NCI-H128 (cell line): ENCODE results near the gene CCNB1IP1.
"Not testable (repeated sequence)": the region's sequence is repeated elsewhere in the genome, so short reads cannot be mapped to it uniquely, and the experiment has no call there.

Experiments used
- DNase-seq: peaks from one replicate; lab custom pipeline; 2025; ENCODE audit not compliant: unreplicated experiment; lab: John Stamatoyannopoulos, UW

CCNB1IP1 gene

GRCh38 chr14:20333494-20333841, 389 bp upstream of the CCNB1IP1 start:
- no peak for DNase-seq

GRCh38 chr14:20332431-20332787, 670 bp downstream of the CCNB1IP1 start:
- DNase-seq, result no peak

DNA sequence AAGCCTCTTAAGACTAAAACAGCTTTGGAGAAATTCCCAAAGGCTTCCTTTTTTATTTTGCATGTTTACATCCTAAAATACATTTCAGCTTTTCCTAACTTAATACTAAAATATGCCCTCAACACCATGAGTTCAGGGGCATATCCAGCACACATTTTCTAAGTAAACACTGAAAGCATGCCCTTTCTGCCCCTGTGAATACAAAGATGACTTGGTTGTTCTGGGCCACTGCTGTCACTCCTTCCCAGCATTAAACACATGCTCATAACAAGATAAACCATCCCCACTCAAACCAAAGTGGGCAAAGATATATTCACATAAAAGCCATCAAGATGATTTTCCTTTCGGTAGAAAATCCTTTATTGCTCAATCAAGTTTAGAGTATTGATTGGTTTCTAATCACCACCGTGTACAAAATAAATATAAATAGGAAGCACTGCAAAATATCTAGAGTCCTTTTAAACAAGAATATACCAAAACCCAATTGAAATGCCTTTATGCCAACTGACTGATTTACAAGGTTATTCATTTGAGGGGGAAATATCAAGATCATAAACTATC, 1.9 kb downstream of the CCNB1IP1 start:
- no peak for DNase-seq

GRCh38 chr14:20329355-20329754, 3.7 kb downstream of the CCNB1IP1 start:
- DNase-seq, result no peak

- no peak for DNase-seq
Observed at GRCh38 chr14:20328705-20329104, 4.4 kb downstream of the CCNB1IP1 start.

GRCh38 chr14:20327005-20327869, 5.8 kb downstream of the CCNB1IP1 start:
- DNase-seq, result peak; percentile 13

- DNase-seq, result no peak
Observed at GRCh38 chr14:20317720-20318119, 15.4 kb downstream of the CCNB1IP1 start.

- DNase-seq, result no peak
Observed at GRCh38 chr14:20314026-20314425, 19.1 kb downstream of the CCNB1IP1 start.

GRCh38 chr14:20306079-20306423, 27.0 kb downstream of the CCNB1IP1 start:
- no peak for DNase-seq

GRCh38 chr14:20305265-20306078, 27.6 kb downstream of the CCNB1IP1 start, which contains the start of gene TTC5:
TTC5 (minus strand) TSS chr14:20305951; CDS start chr14:20305937, 14 bp downstream.
- peak; percentile 73 for DNase-seq

DNA sequence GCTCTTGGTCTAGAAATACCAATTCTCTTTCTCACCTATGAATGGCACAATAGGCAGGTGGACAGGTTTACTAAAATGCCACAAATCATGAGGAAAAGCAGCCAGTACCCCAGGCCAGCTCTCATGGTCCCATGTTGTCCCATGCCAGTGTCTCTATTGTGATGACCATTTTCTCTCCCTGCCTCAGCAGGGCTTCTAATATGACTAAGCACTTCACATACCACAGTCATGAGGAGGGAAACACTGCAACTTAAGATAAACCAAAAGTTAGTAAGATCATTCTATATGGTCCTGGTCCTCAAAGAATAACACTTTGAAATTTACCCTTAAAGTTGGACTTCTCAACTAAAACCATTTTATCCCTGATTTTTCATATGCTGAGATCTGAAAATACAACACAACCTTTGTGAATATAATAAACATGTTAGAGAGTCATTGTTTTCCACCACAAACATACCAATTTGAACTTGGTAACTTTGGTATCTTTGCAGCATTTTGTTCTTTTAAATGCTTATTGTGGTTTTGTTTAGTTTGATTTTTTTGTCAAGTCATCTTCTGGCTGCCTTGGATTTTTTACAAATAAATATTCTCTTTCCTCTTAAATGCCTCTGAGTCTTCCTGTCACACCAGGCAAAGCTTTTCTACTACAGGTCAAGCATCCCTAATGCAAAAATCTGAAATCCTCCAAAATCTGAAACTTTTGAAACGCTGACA, 30.9 kb downstream of the CCNB1IP1 start:
- no peak for DNase-seq

DNA sequence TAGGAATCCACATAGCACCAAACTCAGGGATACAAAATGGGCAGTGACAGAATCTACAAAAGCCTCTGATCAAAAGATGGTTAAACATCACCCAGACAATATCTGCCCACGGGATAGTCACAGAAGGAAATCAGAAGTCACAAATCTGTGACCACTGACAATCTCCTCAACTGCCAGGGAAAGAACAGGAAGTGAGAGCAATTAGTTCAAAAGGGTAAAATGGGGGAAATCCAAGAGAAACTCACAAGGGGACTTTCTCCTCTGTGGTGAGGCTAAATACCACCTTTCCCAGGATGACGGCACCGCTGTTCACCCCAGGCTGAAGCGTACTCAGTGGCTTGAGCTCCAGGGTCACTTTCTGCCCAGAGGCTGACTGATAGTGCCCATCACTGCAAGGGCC, 38.0 kb downstream of the CCNB1IP1 start:
- DNase-seq, result no peak

DNA sequence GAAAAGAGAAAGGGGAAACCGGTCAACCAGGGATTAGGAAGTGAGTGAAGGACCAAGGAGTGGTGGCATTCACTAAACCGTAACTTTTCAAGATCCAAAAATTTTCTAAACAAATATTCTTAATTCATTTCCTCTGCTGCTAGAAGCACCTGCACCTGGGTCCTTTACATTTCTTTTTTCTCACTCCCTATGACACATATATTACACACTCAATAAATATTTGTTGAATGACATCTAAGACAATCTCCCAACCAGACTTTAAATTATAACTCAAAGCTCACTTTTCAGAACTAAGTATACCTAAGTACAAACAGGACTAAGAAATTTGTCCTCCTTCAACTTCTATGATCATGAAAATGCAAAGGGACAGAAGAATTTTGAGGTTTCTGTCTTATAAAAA, 38.4 kb downstream of the CCNB1IP1 start:
- DNase-seq, result no peak

- not testable (repeated sequence) for DNase-seq
Observed at GRCh38 chr14:20281998-20282397, 51.1 kb downstream of the CCNB1IP1 start.

DNA sequence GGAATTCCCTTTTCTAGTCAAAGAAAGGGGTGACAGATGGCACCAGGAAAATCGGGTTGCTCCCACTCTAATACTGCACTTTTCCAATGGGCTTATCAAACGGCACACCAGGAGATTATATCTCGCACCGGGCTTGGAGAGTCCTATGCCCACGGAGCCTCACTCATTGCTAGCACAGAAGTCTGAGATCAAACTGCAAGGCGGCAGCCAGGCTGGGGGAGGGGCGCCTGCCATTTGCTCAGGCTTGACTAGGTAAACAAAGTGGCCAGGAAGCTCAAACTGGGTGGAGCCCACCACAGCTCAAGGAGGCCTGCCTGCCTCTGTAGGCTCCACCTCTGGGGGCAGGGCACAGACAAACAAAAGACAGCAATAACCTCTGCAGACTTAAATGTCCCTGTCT, 52.8 kb downstream of the CCNB1IP1 start:
- DNase-seq, result not testable (repeated sequence)

- DNase-seq, result no peak
Observed at GRCh38 chr14:20278414-20278813, 54.7 kb downstream of the CCNB1IP1 start.

- DNase-seq, result no peak
Observed at GRCh38 chr14:20277409-20277808, 55.7 kb downstream of the CCNB1IP1 start.

DNA sequence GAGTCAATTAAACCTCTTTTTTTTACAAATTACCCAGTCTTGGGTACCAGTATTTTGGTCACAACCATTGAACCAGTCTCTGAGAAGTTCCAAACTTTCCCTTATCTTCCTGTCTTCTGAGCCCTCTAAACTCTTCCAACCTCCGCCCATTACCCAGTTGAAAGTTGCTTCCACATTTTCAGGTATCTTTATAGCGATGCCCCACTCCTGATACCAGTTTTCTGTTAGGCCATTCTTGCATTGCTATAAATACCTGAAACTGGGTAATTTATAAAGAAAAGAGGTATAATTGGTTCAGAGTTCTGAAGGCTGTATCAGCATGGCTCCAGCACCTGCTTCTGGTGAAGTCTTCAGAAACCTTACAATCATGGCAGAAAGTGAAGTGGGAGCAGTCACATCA, 59.0 kb downstream of the CCNB1IP1 start:
- no peak for DNase-seq

DNA sequence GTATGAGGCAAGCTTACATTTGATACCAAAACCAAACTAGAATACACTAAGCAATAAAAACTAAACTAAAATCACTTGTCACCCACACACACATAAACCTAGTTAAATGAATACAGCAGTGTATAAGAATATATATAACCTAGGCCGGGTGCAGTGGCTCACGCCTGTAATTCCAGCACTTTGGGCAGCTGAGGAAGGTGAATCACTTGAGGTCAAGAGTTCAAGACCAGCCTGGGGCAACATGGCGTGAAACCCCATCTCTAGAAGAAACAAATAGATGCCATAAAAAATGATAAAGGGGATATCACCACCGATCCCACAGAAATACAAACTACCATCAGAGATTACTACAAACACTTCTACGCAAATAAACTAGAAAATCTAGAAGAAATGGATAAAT, 68.7 kb downstream of the CCNB1IP1 start:
- DNase-seq, result not testable (repeated sequence)

GRCh38 chr14:20262642-20263128, 70.4 kb downstream of the CCNB1IP1 start:
- DNase-seq, result no peak
